ENCODE measurements around the gene SLC39A7. TPM values are rescaled to one million over a fixed set of nuclear protein-coding genes. Genes with fewer than 3 reads are reported as not detected.

The SLC39A7 gene
- total and polyA plus RNA-seq, 2 of the 13 experiments (the other 11 are each of a cell fraction or from before 2014, with no cell fraction given) = 142 to 229 TPM

- peak; percentile 15; the same call in 1 of the 2 replicates for TF ChIP-seq KMT2B (CRISPR knock-in tag; IDR thresholded peaks at IDR 0.05)
- TF ChIP-seq FOXK2 (IDR thresholded peaks at IDR 0.05) = peak; percentile 94
- no peak for TF ChIP-seq SMAD9 (CRISPR knock-in tag; IDR thresholded peaks at IDR 0.05)
- peak; percentile 71; the same call in 1 of the 2 replicates for TF ChIP-seq ZNF44 (CRISPR knock-in tag; IDR thresholded peaks at IDR 0.05)
- no peak; the same call in 1 of the 2 replicates for TF ChIP-seq NR0B2 (CRISPR knock-in tag; IDR thresholded peaks at IDR 0.05)
- no peak for TF ChIP-seq ZNF883 (CRISPR knock-in tag; IDR thresholded peaks at IDR 0.05; ENCODE audit: not compliant biosample characterization)
- TF ChIP-seq NBN (conservative IDR thresholded peaks at IDR 0.05) = no peak
- TF ChIP-seq ZNF841 (CRISPR knock-in tag; IDR thresholded peaks at IDR 0.05; ENCODE audit: borderline replicate concordance) = no peak
- no peak for TF ChIP-seq SALL2 (CRISPR knock-in tag; IDR thresholded peaks at IDR 0.05)
- TF ChIP-seq ZNF75D (CRISPR knock-in tag; IDR thresholded peaks at IDR 0.05; ENCODE audit: borderline replicate concordance) = no peak
- no peak for TF ChIP-seq AKAP8 (CRISPR knock-in tag; IDR thresholded peaks at IDR 0.05)
- TF ChIP-seq ZNF800 (CRISPR knock-in tag; IDR thresholded peaks at IDR 0.05) = no peak
- no peak for TF ChIP-seq TCF7L2 (IDR thresholded peaks at IDR 0.05; ENCODE audit: low read depth, low read length)
- TF ChIP-seq GATAD1 (CRISPR knock-in tag; IDR thresholded peaks at IDR 0.05) = no peak
- no peak for TF ChIP-seq PHF21A (CRISPR knock-in tag; IDR thresholded peaks at IDR 0.05)
- TF ChIP-seq ZSCAN25 (CRISPR knock-in tag; IDR thresholded peaks at IDR 0.05) = no peak
- TF ChIP-seq MAFK (conservative IDR thresholded peaks at IDR 0.05 in 1 of 2, IDR thresholded peaks at IDR 0.05 in 1 of 2; ENCODE audit: low read length in 2 of 2) = no peak
- no peak for TF ChIP-seq LCORL (IDR thresholded peaks at IDR 0.05)
- peak; percentile 77; the same call in 1 of the 2 replicates for TF ChIP-seq LCORL (CRISPR knock-in tag; IDR thresholded peaks at IDR 0.05)
- TF ChIP-seq MXD3 (CRISPR knock-in tag; IDR thresholded peaks at IDR 0.05) = peak; percentile 62
- TF ChIP-seq ZNF703 (CRISPR knock-in tag; IDR thresholded peaks at IDR 0.05; ENCODE audit: borderline replicate concordance) = no peak
- TF ChIP-seq REST (IDR thresholded peaks at IDR 0.05; ENCODE audit: borderline replicate concordance in 1 of 2, low read depth in 1 of 2, low read length in 2 of 2) = no peak; a peak in 1 of 4 replicates
- TF ChIP-seq NFYB (CRISPR knock-in tag; IDR thresholded peaks at IDR 0.05) = no peak
These were observed 914 bp upstream of the SLC39A7 start (continued) for GRCh38 chr6:33199687-33200218.
